ENCODE data around the gene TUBA3E. TPM values are rescaled to one million over a fixed set of nuclear protein-coding genes. Genes with fewer than 3 reads are reported as not detected.

The TUBA3E gene
- total and polyA plus RNA-seq, 2 donors (not counting 3 experiments of a cell fraction or from before 2014, with no cell fraction given), result not detected

DNA sequence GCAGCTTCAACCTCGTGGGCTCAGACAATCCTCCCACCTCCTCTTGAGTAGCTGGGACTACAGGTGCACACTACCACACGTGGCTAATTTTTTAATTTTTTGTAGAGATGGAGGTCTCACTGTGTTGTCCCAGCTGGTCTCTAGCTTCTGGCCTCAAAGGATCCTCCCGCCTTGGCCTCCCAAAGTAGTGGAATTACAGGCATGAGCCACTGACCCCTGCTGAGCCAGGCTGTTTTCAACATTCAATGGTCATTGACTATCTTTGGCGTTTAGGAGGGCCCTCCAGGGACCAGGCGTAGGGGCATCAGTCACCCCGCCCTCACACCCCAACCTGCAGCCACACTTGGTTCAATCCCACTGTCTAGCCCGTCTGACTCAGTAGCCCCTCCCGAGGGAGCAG is 11.0 kb downstream of the TUBA3E start:
- Histone ChIP-seq H3K9ac (replicated peaks; ENCODE audit: extremely low read depth, insufficient read depth, low read length) (no peak overlapping the region), H3K4me1 (ENCODE audit: control insufficient read depth, extremely low read depth, insufficient read depth, low read length) (peaks cover 6% of the 10 kb centered on the region), H3K27me3 (ENCODE audit: control insufficient read depth in 2 of 2, insufficient read depth in 2 of 2, low read length in 2 of 2) (no peaks in the 10 kb centered on the region), H3K36me3 (ENCODE audit: control insufficient read depth in 2 of 2, extremely low read depth in 1 of 2, insufficient read depth in 2 of 2, low read length in 2 of 2) (peaks cover 0 to 7% of the 10 kb centered on the region in 2 experiments), H3K9me1 (replicated peaks; ENCODE audit: control insufficient read depth, extremely low read depth, insufficient read depth, low read length) (no peaks in the 10 kb centered on the region), H4K20me1 (replicated peaks; ENCODE audit: control insufficient read depth, extremely low read depth, insufficient read depth, low read length) (no peaks in the 10 kb centered on the region), H2AFZ (ENCODE audit: low read depth, low read length) (no peak overlapping the region), H3K9me3 (replicated peaks; ENCODE audit: control insufficient read depth, insufficient read depth, low read length) (no peaks in the 10 kb centered on the region), H3K4me2 (ENCODE audit: insufficient read depth, low read length) (no peak overlapping the region), H3K4me3 (replicated peaks in 1 of 3; ENCODE audit: insufficient read depth in 1 of 3, low read depth in 1 of 3, low read length in 3 of 3) (no peak overlapping the region), H3K27ac (ENCODE audit: insufficient read depth, low read depth, low read length) (no peak overlapping the region), H3K79me2 (ENCODE audit: control insufficient read depth, insufficient read depth, low read length) (peaks cover 30% of the 10 kb centered on the region)
- dilution Hi-C loops (cut with MboI; ENCODE audit: extremely low pct_ligation_motif_present, low sequenced_read_pairs), result no loop called here
- no peak for DNase-seq (ENCODE audit: low read depth, low spot score)
- no peak for FAIRE-seq
- intact Hi-C loops (cut with micrococcal nuclease), result no loop called here
- TF ChIP-seq MYC (IDR thresholded peaks at IDR 0.05; ENCODE audit: low read depth, low read length) (no peak), FOS (IDR thresholded peaks at IDR 0.05; ENCODE audit: borderline replicate concordance, insufficient read depth, low read length) (no peak), POLR2A (IDR thresholded peaks at IDR 0.05; ENCODE audit: low read depth, low read length) (no peak), POLR2AphosphoS5 (IDR thresholded peaks at IDR 0.05; ENCODE audit: insufficient read depth, low read depth, low read length) (no peak), GATA2 (IDR thresholded peaks at IDR 0.05; ENCODE audit: insufficient read depth, insufficient read length, low read depth, low read length) (no peak), EZH2 (IDR thresholded peaks at IDR 0.05; ENCODE audit: borderline replicate concordance, low read depth, low read length, severe bottlenecking) (no peak), JUN (IDR thresholded peaks at IDR 0.05; ENCODE audit: borderline replicate concordance, insufficient read depth, insufficient read length, low read depth) (no peak)
- TF ChIP-seq, protein P1, sequence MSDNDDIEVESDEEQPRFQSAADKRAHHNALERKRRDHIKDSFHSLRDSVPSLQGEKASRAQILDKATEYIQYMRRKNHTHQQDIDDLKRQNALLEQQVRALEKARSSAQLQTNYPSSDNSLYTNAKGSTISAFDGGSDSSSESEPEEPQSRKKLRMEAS (IDR thresholded peaks at IDR 0.05; ENCODE audit: insufficient read depth, insufficient read length), result no peak
- TF ChIP-seq, protein P2, sequence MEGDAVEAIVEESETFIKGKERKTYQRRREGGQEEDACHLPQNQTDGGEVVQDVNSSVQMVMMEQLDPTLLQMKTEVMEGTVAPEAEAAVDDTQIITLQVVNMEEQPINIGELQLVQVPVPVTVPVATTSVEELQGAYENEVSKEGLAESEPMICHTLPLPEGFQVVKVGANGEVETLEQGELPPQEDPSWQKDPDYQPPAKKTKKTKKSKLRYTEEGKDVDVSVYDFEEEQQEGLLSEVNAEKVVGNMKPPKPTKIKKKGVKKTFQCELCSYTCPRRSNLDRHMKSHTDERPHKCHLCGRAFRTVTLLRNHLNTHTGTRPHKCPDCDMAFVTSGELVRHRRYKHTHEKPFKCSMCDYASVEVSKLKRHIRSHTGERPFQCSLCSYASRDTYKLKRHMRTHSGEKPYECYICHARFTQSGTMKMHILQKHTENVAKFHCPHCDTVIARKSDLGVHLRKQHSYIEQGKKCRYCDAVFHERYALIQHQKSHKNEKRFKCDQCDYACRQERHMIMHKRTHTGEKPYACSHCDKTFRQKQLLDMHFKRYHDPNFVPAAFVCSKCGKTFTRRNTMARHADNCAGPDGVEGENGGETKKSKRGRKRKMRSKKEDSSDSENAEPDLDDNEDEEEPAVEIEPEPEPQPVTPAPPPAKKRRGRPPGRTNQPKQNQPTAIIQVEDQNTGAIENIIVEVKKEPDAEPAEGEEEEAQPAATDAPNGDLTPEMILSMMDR (IDR thresholded peaks at IDR 0.05; ENCODE audit: extremely low read depth in 1 of 2, insufficient read depth in 1 of 2, low read depth in 1 of 2, low read length in 2 of 2), result no peak
- ChIA-PET CTCF (no interaction called here), POLR2A (interaction anchor here (0.7 kb wide), 1 partner anchor 1300 kb away, joined by 3 read pairs; no protein-coding TSS in a partner anchor)
- no TSS peak for BruUV-seq (replicated peaks)

Data from endothelial cell of umbilical vein (primary cell).